HG03097 (cell line): ENCODE data around the gene C2orf81.

Experiments
- ATAC-seq: cut with Tn5 transposase; IDR thresholded peaks from one replicate; pipeline ENCODE4 v1.9.1; 2021; ENCODE audit not compliant: unreplicated experiment, low FRiP score

Gene C2orf81

DNA sequence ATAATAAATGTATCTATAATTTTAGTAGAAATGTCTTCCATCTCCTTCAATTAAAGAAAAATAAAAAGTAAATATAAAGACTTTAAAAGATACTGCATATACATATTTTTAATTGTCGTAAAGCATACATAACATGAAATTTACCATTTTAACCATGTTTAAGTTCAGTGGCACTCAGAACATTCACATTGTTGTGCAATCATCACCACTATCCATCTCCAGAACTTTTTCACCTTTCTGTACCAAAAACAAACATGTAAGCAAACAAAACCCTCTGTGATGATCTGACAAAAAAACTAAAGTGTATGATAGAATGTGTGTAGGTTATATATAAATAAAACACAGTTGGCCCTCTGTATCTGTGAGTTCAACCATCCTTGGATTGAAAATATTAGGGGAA lies 27.9 kb downstream of the C2orf81 start:
- no peak for ATAC-seq

DNA sequence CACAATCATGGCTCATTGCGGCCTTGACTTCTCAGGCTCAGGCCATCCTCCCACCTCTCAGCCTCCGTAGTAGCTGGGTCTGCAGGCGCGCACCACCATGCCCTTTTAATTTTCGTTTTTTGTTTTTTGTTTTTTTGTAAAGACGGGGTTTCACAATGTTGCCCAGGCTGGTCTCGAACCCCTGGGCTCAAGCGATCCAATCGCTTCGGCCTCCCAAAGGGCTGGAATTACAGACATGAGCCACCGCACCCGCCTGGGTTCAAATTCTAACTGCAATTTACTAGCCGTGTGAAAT lies 29.0 kb downstream of the C2orf81 start:
- no peak for ATAC-seq

- peak; percentile 55 for ATAC-seq
These were observed 29.6 kb downstream of the C2orf81 start for GRCh38 chr2:74391580-74392448.

DNA sequence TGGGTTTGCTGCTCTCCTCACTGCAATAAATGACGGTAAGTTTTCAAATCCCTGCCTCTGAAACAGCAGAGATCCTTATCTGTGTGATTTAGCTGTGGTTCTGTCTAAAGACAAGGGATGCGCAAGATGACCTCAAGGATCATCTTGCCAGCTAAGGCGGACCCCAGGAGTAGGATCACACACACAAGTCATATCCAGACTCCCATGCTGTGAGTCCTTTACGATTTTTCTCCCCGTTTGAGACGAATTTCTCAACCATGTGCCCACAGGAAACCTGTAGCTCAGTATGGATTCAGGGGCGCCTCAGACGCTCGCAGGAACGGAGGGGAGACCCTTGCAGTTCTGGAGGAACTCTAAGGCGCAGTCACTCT lies 30.2 kb downstream of the C2orf81 start:
- ATAC-seq, result peak; percentile 11

DNA sequence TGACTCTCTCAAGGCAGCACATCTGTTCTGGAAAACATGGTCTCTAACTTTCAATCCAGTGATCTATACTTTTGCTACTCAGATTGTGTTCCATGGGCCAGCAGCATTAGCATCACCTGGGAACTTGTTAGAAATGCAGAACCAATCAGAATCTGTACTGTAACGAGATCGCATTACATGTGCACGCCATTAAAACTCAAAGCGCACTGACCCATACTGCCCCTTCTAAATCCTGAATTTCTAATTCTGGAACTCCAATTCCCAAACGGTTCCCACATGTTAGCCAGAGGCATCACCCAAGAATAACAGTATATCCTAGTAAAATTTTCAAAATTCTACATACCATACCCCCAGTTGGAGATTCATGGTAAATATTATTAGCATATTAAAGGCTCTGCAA lies 30.8 kb downstream of the C2orf81 start:
- ATAC-seq, result no peak

- no peak for ATAC-seq
These were observed 34.1 kb downstream of the C2orf81 start for GRCh38 chr2:74387346-74387745.

- ATAC-seq, result no peak
These were observed 36.0 kb downstream of the C2orf81 start for GRCh38 chr2:74385396-74385795.

GRCh38 chr2:74384051-74384450 lies 37.4 kb downstream of the C2orf81 start:
- no peak for ATAC-seq

DNA sequence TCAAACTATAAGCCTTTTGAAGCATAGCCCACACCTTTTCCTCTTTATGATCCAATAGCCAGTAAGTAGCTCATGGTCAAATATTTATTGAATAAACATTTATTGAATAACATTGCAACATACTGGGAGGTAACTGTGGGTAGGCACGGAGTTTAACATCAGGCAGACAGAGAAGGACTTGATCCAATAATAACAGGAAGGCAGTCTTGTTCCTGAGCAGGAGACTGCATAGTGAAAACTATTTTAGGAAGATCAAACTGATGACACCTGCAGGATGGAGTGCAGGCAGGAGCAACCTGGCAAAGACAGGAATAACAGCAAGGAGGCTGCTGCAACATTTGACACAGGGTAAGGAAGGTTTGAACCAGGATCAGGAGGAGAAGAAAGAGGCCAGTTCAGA lies 38.2 kb downstream of the C2orf81 start:
- ATAC-seq, result no peak

GRCh38 chr2:74381751-74382150 lies 39.7 kb downstream of the C2orf81 start:
- ATAC-seq, result no peak

GRCh38 chr2:74379851-74380789 lies 41.3 kb downstream of the C2orf81 start, which contains the start of gene DCTN1:
Gene DCTN1 (minus strand): TSS chr2:74380311. CDS start chr2:74380037, 274 bp downstream.
- ATAC-seq, result no peak

GRCh38 chr2:74378007-74378406 lies 43.4 kb downstream of the C2orf81 start:
- ATAC-seq, result no peak

GRCh38 chr2:74375838-74376237 lies 45.6 kb downstream of the C2orf81 start:
- ATAC-seq, result no peak

DNA sequence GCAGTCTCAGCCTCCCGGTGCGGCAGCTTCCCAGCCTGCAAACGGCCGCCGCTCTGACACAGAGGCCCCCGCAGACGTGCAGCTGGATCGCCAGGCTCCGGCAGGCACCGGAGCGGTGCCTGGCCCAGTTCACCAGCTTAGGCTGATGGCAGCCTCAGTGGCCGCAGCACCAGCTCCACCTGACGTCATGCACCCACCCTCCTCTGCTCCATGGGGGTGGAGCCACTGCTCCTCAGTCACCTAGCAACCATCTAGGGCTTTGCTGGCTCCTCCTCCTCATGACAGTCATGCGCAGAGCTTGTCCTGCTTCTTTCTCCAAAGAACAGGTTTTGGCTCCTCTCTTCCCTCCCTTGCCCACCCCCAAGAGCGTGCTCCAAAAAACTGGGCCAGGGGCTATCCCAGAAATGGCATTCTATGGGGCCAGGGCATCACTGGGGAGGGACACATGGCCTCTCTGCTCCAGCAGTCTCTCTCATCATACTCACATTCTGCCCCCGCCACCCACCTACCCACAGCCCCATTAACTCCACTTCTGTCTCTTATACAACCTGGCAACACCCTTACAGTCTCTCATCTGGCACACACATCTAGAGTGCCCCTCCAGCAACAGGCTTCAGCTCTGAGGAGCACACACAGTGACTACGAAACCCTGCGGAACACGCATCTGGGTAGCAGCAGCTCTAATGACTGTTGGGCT lies 46.8 kb downstream of the C2orf81 start:
- no peak for ATAC-seq

DNA sequence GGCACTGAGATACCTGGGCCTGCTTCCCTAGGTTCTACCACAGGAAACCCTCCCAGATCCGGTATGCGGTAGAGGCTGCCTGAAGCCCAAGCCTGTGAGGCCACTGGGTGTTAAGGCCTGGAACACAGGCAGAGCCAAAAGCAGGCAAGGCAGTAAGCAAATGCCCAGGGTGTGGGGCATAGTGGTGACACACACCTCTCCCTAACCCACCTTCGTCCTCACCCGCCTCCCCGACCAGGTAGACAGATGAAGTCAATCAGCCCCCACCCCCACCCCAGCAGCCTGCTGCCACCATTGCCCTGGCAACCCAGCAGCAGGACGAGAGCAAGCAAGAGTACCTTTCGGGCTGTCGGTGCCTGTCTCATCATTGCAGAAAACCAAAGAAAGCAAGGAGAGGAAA lies 47.4 kb downstream of the C2orf81 start:
- no peak for ATAC-seq

DNA sequence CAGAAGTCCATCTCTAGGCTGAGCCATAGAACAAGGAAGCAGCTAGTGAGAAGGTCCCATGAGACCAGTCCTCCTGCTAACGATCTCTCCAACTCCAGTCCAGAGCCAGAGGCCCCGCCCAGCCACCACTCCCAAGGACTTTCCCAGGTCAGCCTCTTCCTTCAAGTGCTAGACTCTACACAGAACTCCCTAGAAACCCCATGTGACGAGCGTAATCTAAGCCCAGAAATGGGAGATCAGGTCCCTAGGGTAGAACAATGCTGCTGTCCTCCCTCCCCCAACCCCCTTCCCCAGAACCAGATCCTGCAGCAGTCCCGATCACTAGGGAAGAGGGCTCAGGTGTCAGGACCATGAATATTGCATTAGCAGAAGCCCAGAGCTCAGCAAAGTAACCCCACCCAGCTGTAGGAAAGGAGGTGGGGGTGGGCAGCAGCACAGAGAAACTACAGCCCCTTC lies 48.2 kb downstream of the C2orf81 start:
- ATAC-seq, result no peak

- no peak for ATAC-seq
These were observed 48.7 kb downstream of the C2orf81 start for GRCh38 chr2:74372674-74373073.

DNA sequence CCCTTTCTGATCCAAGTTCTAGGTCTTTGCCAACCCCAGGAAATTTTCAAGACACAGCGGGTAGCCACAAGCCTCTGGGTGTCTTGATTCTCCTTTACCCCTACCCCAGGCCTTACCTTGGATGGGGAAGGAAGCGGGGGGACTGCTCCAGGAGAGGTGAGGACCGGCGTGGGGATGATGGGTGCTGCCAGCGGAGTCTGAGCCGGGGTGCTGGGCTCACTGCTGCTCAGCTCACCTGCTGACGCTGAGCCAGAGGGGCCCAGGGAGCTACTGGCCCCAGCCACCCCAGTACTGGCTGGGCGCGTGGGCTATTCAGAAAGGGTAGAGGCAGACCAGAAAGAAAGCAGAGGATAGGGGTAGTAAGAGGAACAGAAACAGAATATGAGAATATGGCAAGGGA lies 50.0 kb downstream of the C2orf81 start:
- ATAC-seq, result no peak

DNA sequence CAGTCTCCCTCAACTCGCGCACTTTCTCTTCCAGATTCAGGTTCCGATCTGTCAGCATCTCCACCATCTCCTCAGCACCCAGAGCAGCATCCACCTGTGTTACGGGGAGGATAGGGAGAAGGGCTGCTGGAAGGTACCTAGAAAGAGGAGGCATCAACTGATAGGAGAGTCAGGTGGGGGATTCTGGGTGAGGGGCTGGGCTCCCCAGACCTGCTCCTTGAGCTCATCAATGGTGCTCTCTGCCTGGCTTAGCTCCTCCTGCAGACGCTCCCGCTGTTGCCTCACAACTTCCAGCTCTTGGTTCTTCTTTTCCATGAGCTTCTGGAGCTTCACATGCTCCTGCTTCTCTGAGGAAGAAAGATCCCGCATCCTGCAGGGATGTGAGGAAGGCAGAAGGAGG lies 51.4 kb downstream of the C2orf81 start:
- no peak for ATAC-seq

GRCh38 chr2:74368499-74368898 lies 52.9 kb downstream of the C2orf81 start:
- ATAC-seq, result no peak

- ATAC-seq, result no peak
These were observed 53.6 kb downstream of the C2orf81 start for GRCh38 chr2:74367789-74368188.
